Lung microvascular endothelial cell (primary cell): ENCODE results near the gene LILRB5. TPM values are rescaled to one million over a fixed set of nuclear protein-coding genes. Genes with fewer than 3 reads are reported as not detected.
"Not testable (repeated sequence)": the region's sequence is repeated elsewhere in the genome, so short reads cannot be mapped to it uniquely, and the experiment has no call there.

ENCODE experiments used
- DNase-seq, 2 donors: peaks; one replicate each; pipeline versions ENCODE4 v3.0.0 to v3.0.0-alpha.2; 2010; ENCODE audit warnings: low read depth in 2 of 2
- total RNA-seq: library from RNA; depleted of rRNA; stranded (reverse); fragments of >200 nt; gene quantifications from 2 replicates; pipeline ENCODE4 v1.2.1, GENCODE V29; 2014

LILRB5 gene
- total RNA-seq, 1 donor from 2014 or later, result not detected

GRCh38 chr19:54243809-54244208 is 13.3 kb downstream of the LILRB5 start:
- DNase-seq, result not testable (repeated sequence)

GRCh38 chr19:54242646-54243045 is 14.4 kb downstream of the LILRB5 start, which contains the start of gene LILRA6:
LILRA6 (minus strand) TSS chr19:54242790.
- not testable (repeated sequence) for DNase-seq

- not testable (repeated sequence) for DNase-seq
These were observed 14.8 kb downstream of the LILRB5 start for GRCh38 chr19:54242234-54242633.

- DNase-seq, result not testable (repeated sequence)
These were observed 16.4 kb downstream of the LILRB5 start for GRCh38 chr19:54240372-54241336.

GRCh38 chr19:54239491-54240371 is 17.3 kb downstream of the LILRB5 start:
- DNase-seq, result not testable (repeated sequence)

- DNase-seq, result no peak
These were observed 23.1 kb downstream of the LILRB5 start for GRCh38 chr19:54233941-54234340.

- DNase-seq, result peak; percentile 75 to 87
These were observed 25.8 kb downstream of the LILRB5 start for GRCh38 chr19:54231077-54231931.

GRCh38 chr19:54230031-54230430 is 27.0 kb downstream of the LILRB5 start:
- no peak for DNase-seq

- DNase-seq, result no peak
These were observed 27.9 kb downstream of the LILRB5 start for GRCh38 chr19:54229146-54229545.

- not testable (repeated sequence) for DNase-seq
These were observed 32.5 kb downstream of the LILRB5 start for GRCh38 chr19:54224619-54225018.

- DNase-seq, result not testable (repeated sequence)
These were observed 33.2 kb downstream of the LILRB5 start for GRCh38 chr19:54223937-54224281.

- DNase-seq, result not testable (repeated sequence)
These were observed 33.7 kb downstream of the LILRB5 start for GRCh38 chr19:54223277-54223936.

GRCh38 chr19:54222474-54223276 is 34.4 kb downstream of the LILRB5 start, which contains the start of gene LILRB3:
LILRB3 (minus strand) TSS chr19:54223007; CDS start chr19:54222976, 31 bp downstream.
- DNase-seq, result not testable (repeated sequence)

GRCh38 chr19:54221947-54222346 is 35.1 kb downstream of the LILRB5 start:
- DNase-seq, result not testable (repeated sequence)

- not testable (repeated sequence) for DNase-seq
These were observed 37.4 kb downstream of the LILRB5 start for GRCh38 chr19:54219702-54220101.

GRCh38 chr19:54218960-54219661 is 38.0 kb downstream of the LILRB5 start:
- no peak for DNase-seq

GRCh38 chr19:54218259-54218658 is 38.8 kb downstream of the LILRB5 start:
- no peak for DNase-seq

GRCh38 chr19:54217517-54218247 is 39.4 kb downstream of the LILRB5 start:
- not testable (repeated sequence) for DNase-seq
